ENCODE results near the gene SLC35E1.

DNA sequence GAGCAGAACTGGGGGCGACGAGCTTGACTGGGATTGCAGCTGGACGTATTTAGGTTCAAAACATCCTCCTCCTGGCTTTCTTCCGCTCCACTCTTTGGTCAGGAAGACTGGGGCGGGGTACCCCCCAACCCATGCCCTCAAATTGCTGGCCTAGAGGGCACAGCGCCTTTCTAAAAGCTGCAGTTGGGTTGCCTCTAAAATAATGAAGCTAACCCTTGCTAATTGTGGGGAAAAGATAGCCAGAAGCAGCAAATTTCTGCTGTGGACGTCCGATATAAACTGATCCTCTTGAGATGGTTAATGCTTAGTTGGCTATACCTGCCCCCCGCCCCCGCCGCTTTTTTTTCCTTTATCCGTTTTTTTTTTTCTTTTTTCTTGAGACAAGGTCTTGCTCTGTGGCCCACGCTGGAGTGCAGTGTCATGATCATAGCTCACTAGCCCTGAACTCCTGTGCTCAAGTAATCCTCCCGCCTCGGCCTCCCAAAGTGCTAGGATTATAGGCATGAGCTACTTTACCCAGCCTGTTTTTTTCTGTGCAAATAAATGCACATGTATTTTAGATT lies 29.2 kb downstream of the SLC35E1 start:
- TF ChIP-seq CTCF (IDR thresholded peaks at IDR 0.05; ENCODE audit: insufficient read depth, low read length, poor library complexity, severe bottlenecking) (no peak), EZH2phosphoT487 (conservative IDR thresholded peaks at IDR 0.05; ENCODE audit: low read length) (no peak)

All from SU-DHL-6 (cell line).